Stimulated activated naive CD4-positive, alpha-beta T cell (primary cell): ENCODE measurements around the gene UBE2G2.

ENCODE experiments used
- DNase-seq, 6 experiments: peaks; one replicate each; lab custom pipeline; 2025; lab: John Stamatoyannopoulos, UW

Gene UBE2G2

DNA sequence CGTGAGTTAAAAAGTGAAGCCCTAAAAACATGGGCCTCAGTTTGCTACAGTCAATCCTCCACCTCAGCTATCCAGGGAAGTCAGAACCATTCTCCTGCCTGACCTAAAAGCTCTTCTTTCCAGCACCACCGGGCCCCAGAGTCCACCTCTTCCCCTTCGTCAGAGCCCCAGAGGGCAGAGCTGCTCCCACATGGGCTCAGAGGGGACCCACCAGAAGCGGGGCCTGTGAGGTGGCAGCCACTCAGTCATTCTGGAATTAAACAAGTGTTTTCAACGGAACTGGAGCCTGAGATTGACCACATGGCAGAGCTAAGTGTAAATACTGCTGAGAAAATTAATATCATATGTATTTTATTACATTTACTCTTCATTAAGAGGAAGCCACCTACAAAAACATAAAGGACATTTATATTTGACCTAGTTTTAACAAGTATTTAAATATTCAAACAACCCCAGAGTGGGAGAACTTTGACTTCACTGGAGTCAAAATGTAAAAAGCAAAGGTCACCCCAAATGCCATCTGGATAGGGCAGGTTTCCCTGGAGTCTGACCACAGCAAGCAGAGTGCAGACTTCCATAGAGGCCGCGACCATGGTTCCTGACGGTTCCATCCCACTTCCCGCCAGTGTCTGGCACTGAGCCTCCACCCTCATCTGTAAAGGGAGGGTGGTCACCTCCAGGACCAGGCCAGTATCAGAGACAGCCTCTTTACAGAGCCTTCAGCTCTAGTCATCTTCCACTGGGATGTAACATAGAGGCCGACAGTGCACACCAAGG, 14.4 kb upstream of the UBE2G2 start:
- no peak for DNase-seq

- DNase-seq = no peak
Measured at GRCh38 chr21:44815225-44815624, 13.6 kb upstream of the UBE2G2 start.

DNA sequence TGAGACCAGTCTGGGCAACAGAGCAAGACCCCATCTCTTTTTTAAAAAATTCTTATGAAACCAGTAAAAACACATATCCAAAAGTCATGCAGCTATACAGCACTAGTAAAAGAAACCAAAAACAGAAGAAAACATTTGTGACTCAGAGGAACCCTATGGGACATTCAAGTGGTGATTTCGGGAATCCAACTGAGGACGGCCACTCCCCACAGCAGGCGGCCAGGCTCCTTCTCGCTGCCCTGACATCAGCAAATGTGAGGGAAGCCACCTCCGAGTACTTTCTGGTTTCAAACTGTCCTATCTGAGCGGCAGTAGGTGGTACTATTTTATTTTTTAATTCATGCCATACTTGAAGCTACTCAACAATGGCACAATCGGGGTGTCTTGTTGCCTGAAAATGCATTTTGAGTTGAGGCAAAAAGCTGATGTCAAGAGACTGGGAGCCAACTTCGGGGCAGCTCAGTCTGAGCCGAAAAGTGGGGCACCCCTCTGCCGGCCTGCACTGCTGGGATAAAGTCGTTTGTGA, 12.9 kb upstream of the UBE2G2 start:
- no peak for DNase-seq

DNA sequence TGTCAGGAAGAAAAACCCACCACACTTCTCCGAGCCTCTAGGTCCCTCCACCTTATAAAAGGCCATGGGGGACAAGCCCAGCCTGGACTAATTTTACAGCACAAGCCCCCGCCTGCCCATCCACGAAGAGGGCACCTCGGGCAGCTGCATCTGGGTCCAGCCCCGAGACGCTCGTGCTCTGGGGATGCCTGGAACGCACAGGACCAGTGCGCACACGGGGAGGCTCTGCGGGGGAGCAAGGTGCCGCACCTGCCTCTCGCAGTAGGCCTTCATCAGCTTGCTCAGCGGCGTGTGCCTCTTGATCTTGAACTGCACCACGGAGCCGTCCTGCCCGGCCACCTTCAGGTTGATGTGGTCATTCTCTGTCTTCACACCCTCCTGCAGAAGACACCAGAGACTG, 12.1 kb upstream of the UBE2G2 start:
- DNase-seq = no peak

DNA sequence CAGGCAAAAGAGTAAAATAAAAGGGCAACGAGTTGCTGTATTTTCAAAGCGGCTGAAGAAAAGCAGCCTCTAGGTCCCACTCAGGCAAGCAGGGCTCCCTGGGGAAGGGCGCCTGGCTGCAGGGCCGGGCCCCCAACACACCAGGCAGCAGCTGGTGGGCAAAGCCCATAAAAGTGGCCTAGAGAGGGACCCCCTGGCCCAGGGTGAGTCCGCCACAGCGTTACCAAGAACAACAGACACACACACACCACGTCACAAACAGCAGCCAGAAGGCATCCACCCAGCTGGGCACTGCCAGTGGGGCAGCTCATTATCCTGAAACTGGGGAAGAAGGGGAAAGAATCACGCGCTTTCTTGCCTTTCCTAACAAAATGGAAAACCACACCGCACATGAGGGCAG, 11.5 kb upstream of the UBE2G2 start:
- no peak for DNase-seq

- no peak for DNase-seq
Measured at GRCh38 chr21:44812640-44813039, 11.0 kb upstream of the UBE2G2 start.

DNA sequence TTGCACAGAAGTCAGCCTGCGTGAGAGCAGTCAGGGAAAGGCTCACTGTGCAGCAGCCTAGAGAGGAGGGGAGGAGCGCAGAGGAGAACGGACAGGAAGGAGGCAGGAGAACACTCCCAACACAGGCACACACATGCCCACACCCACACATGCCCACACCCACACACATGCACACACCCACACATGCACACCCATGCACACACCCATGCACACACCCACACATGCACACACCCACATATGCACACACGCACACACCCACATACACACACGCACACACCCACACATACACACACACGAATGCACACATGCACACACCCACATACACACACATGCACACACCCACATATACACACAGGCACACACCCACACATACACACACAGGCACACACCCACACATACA, 9.2 kb upstream of the UBE2G2 start:
- DNase-seq = no peak

- DNase-seq = no peak
Measured at GRCh38 chr21:44805859-44806258, 4.2 kb upstream of the UBE2G2 start.

GRCh38 chr21:44805226-44805625, 3.6 kb upstream of the UBE2G2 start:
- DNase-seq = no peak

DNA sequence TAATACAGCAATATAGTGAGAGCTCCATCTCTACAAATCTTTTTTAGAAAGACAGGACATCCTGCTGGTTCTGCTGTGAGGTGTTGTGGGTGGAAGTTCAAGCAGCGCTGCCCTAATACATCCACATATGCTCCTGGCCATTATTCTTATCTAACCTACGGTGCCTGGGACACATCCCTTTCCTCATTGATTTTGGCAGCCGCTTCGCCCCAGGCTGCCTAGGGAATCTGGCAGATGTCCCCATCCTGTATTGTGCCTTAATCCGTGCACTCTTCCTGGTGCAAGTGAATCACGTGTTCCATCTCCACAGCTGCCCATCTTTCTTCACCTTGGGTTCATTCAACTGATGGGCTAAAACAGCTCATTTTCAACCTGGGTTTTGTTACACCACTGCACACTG, 3.1 kb upstream of the UBE2G2 start:
- no peak for DNase-seq

DNA sequence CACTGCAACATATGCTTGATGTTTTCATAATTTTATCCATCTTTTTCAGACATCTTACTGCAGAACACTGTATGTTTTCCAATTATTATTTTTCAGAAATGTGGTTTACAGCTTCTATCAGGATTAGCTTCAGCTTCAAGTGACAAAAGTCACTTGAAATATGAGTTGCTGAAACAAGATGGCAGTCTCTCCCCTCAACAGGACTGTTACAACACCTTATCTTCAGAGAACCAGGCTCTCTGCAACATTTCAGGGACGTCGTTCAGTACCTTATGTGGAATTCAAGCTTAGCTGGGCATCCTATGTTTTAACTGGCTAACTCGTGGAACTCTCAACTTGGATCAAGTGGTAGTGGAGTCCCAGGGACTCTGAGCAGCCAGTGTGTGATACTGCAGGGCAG, 2.0 kb upstream of the UBE2G2 start:
- no peak for DNase-seq

DNA sequence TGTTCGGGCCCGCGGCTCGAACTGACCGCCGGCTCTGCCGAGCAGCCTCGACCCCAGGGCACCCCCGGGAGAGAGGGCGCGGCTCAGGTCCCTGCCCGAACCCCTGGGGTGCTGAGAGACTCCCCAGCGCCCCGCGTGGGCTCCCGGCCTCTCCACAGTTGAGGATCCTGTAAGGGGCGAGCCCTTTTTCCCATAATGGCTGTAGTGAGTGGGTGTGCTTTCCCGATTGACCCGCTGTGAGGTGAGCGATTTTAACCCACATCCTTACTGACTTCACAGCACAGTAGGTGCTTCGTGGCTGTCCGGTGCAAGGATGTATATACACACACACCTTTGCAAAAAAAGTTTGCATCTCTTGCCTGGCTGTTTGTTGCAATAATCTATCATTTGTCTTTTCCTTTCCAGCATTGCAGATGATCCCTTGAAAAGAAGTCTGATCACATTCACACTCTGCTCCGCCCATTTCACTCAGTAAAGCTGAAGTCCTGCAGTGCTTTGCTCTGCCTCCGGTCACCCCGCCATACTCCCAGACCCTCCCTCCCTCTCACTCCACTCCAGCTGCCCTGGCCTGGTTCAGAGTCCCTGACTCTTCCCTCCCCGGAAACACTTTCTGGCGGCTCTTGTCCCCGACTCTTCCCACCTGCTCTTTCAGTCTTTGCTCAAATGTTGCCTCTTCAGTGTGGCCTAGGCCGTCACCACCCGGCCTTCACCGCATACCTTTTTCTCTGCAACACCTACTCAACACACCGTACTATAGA, 955 bp upstream of the UBE2G2 start:
- no peak for DNase-seq

DNA sequence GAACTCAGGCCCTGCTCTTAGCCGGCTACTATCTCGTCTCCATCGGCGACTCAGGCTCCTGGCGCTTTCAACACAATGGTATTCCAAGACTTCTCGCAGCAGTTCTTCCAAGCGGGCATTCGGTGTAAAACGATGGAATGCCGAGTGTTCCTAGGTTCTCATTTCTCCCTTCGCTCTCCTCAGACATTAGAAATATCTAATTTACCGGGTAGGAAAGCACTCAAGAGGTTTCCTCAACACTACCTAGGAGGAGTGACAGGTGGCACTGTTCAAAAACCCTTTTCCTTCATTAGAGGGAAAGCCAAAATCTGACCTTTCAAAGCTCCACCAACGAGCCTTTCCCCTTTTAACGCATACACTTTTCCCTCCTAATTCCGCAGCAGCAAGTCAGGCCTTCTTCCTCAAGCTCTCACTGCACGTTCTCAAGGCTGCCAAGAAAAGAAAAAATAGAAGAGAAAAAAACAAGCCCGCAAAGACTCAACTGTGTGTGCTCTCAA, 601 bp downstream of the UBE2G2 start:
- peak in 3 of 6 experiments; percentile 14 to 60 (median 41) for DNase-seq

DNA sequence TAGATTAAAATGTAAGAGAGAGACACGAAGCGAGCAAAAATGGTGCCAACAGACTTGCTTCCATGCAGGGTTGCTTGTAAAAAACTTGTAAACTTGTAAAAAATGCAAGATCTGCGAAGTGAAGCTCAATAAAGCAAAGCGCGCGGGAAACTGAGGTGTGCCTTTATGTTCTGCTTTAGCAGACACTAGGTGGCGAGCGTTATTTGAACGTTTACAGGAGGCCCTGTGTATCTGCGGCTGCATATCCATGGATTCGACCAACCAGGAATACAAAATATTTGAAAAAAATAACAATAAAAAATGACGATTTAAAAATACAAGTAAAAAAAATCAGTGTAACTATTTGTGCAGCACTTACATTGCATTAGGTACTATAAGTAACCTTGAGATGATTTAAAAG, 1.5 kb downstream of the UBE2G2 start:
- no peak for DNase-seq

DNA sequence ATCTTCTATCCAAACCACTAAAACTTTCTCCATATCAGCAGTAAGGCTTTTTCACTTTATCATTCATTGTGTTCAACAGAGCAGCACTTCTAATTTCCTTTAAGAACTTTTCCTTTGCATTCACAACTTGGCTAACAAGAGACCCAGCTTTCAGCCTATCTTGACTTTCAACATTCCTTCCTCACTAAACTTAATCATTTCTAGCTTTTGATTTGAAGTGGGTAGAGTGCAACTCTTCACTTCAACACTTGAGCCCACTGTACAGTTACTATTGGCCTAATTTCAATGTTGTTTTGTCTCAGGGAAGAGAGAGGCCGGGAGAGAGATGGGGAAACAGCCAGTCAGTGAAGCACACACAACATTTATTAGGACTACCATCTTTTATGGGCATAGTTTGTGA, 2.0 kb downstream of the UBE2G2 start:
- no peak for DNase-seq

- DNase-seq = no peak
Measured at GRCh38 chr21:44797775-44798174, 3.8 kb downstream of the UBE2G2 start.

DNA sequence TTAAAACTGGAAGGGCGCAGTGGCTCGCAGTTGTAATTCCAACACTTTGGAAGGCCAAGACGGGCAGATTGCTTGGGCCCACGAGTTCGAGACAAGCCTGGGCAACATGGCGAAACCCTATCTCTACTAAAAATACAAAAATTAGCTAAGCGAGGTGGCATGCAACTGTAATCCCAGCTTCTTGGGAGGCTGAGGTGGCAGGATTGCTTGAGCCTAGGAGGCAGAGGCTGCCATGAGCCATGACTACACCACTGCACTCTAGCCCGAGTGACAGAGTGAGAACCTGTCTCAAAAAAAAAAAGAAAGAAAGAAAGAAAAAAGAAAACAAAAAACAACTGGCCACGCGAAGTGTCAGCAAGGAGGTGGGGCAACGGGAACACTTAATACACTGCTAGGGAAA, 6.3 kb downstream of the UBE2G2 start:
- no peak for DNase-seq

GRCh38 chr21:44793592-44794374, 7.8 kb downstream of the UBE2G2 start:
- no peak for DNase-seq

DNA sequence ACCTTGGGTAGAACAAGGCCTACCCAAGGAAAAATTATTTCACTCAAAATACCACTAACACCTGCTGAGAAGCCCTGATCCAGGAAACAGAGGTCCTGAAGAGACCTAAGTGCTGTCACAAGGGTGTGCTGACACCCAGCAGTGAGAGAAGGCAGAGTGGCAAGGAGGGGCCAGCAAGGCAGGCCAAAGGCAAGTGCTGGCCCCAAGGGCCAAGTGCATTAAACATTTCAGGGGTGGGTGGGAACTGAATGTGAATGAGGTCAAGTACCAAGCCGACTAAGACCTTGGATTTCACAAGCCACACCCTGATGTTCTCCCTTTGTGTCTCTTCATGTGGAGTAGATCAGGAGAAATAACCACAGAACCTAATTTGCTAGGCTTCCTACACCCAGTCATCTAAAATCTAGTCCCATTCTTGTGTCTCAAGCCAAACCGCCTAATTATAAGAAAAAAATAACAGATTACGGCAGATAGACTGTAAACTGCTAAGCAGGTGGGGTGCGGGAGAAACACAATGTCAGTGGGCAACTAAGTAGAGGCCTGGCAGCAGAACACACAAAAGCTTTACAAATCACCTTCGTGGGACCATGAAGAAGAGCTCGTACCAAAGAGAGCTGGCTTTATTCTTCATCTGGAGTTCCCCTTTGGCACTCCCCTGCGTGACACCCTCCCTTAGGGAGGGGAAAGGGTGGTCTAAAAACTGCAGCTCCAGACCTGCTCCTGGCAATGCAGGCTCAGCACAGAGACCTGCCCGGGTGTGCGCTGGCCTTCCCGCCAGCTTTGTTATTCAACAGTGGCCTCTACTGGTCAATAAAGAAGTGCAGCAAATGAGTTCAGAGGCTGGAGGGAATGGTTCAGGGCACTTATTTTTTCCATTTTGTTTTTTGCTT, 8.7 kb downstream of the UBE2G2 start:
- DNase-seq = peak; percentile 23 to 64 (median 40)

- DNase-seq = no peak
Measured at GRCh38 chr21:44791993-44792392, 9.6 kb downstream of the UBE2G2 start.

DNA sequence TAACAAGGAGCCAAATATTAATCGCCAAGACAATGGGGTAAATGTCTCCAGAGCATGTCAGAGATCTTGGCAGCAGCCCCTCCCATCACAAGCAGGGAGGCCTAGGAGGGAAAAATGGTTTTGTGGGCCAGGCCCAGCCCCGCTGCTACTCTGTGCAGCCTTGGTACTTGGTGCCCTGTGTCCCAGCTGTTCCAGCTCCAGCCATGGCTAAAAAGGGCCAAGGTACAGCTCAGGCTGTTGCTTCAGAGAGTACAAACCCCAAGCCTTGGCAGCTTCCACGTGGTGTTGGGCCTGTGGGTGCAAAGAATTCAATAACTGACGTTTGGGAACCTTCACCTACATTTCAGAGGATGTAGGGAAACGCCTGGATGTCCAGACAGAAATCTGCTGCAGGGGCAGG, 10.4 kb downstream of the UBE2G2 start:
- no peak for DNase-seq
